Measurements from ENCODE around the gene ADAMTSL4.
"Not testable (repeated sequence)": the region's sequence is repeated elsewhere in the genome, so short reads cannot be mapped to it uniquely, and the experiment has no call there.

ADAMTSL4 gene

GRCh38 chr1:150555971-150556865 lies 7.0 kb downstream of the ADAMTSL4 start:
- DNase-seq (ENCODE audit: low spot score) = no peak

- no peak for DNase-seq (ENCODE audit: low spot score)
These were observed 7.9 kb downstream of the ADAMTSL4 start for GRCh38 chr1:150557065-150557600.

GRCh38 chr1:150557813-150558212 lies 8.6 kb downstream of the ADAMTSL4 start:
- no peak for DNase-seq (ENCODE audit: low spot score)

- no peak for DNase-seq (ENCODE audit: low spot score)
These were observed 9.1 kb downstream of the ADAMTSL4 start for GRCh38 chr1:150558303-150558704.

- no peak for DNase-seq (ENCODE audit: low spot score)
These were observed 9.8 kb downstream of the ADAMTSL4 start for GRCh38 chr1:150558761-150559655.

- no peak for DNase-seq (ENCODE audit: low spot score)
These were observed 10.4 kb downstream of the ADAMTSL4 start for GRCh38 chr1:150559656-150560010.

GRCh38 chr1:150560011-150560438 lies 10.8 kb downstream of the ADAMTSL4 start:
- DNase-seq (ENCODE audit: low spot score) = peak; percentile 89

GRCh38 chr1:150560576-150561253 lies 11.5 kb downstream of the ADAMTSL4 start:
- DNase-seq (ENCODE audit: low spot score) = peak; percentile 83

GRCh38 chr1:150561254-150561973 lies 12.2 kb downstream of the ADAMTSL4 start:
- DNase-seq (ENCODE audit: low spot score) = peak; percentile 87

- DNase-seq (ENCODE audit: low spot score) = peak; percentile 78
These were observed 12.8 kb downstream of the ADAMTSL4 start for GRCh38 chr1:150561974-150562445.

- no peak for DNase-seq (ENCODE audit: low spot score)
These were observed 13.5 kb downstream of the ADAMTSL4 start for GRCh38 chr1:150562446-150563339.

- DNase-seq (ENCODE audit: low spot score) = no peak
These were observed 14.3 kb downstream of the ADAMTSL4 start for GRCh38 chr1:150563340-150564038.

GRCh38 chr1:150564051-150564991 lies 15.1 kb downstream of the ADAMTSL4 start:
- DNase-seq (ENCODE audit: low spot score) = no peak

GRCh38 chr1:150565240-150565991 lies 16.2 kb downstream of the ADAMTSL4 start:
- not testable (repeated sequence) for DNase-seq (ENCODE audit: low spot score)

GRCh38 chr1:150566589-150567340 lies 17.6 kb downstream of the ADAMTSL4 start:
- no peak for DNase-seq (ENCODE audit: low spot score)

- DNase-seq (ENCODE audit: low spot score) = no peak
These were observed 18.1 kb downstream of the ADAMTSL4 start for GRCh38 chr1:150567341-150567716.
